GM12878 (cell line): ENCODE results near the gene FAM8A1. TPM values are rescaled to one million over a fixed set of nuclear protein-coding genes. Genes with fewer than 3 reads are reported as not detected.

ENCODE experiments used
- ATAC-seq: fragments of 200-7000 bp; cut with Tn5 transposase; 3 replicates; pipeline ENCODE4 v1.9.1; 2020; ENCODE audit warnings: mild to moderate bottlenecking, moderate library complexity
- BruUV-seq: library from RNA; stranded (reverse); fragments of 400-500 nt; replicated peaks from 2 replicates; lab custom pipeline; 2021; lab: Mats Ljungman, UMichigan
- CTCF ChIA-PET: fragments of 300-600 bp; sonication (Branson Sonifier 250); formaldehyde crosslinking; extraction: SDS; loops from one replicate; lab custom pipeline; 2021; ENCODE audit warnings: inconsistent platforms; lab: Yijun Ruan, JAX
- POLR2A ChIA-PET: fragments of 350-600 bp; formaldehyde crosslinking; extraction: SDS; loops from one replicate; lab custom pipeline; 2021; ENCODE audit warnings: inconsistent platforms; lab: Charles Lee
- RAD21 ChIA-PET: fragments of 300-600 bp; sonication (Branson Sonifier 250); formaldehyde crosslinking; loops from one replicate; lab custom pipeline; 2023; ENCODE audit warnings: antibody characterized with exemption; ENCODE audit not compliant: unreplicated experiment; lab: Charles Lee
- SMC1A ChIA-PET: fragments of 300-600 bp; sonication (Branson Sonifier 250); formaldehyde crosslinking; loops from one replicate; lab custom pipeline; 2023; ENCODE audit not compliant: unreplicated experiment, uncharacterized antibody; lab: Charles Lee
- DNase-seq: peaks from one replicate; pipeline ENCODE4 v3.0.0-alpha.2; 2011; ENCODE audit warnings: low read depth, low spot score
- FAIRE-seq: peaks from 3 replicates; lab custom pipeline; 2011; peaks lifted over from hg19 to GRCh38; lab: Jason Lieb, UNC
- H2AFZ ChIP-seq: 2 replicates; pipeline ENCODE4 v1.6.0; 2011; ENCODE audit warnings: low read depth, low read length, control low read depth; ENCODE audit not compliant: control insufficient read depth
- H3K27ac ChIP-seq: 2 replicates; pipeline ENCODE4 v1.5.1; 2011; ENCODE audit warnings: control low read depth; ENCODE audit not compliant: control insufficient read depth, insufficient read depth
- H3K27me3 ChIP-seq, 2 experiments: replicated peaks in 1 of 2; 2 replicates each; pipeline versions ENCODE4 v1.6.0 to v1.6.1; 2011; ENCODE audit warnings: low read length in 1 of 2; ENCODE audit not compliant: control insufficient read depth in 2 of 2, insufficient read depth in 2 of 2
- H3K36me3 ChIP-seq, 2 experiments: 2 replicates each; pipeline ENCODE4 v1.5.1; 2011; ENCODE audit warnings: low read length in 1 of 2; ENCODE audit not compliant: control insufficient read depth in 2 of 2, insufficient read depth in 2 of 2
- H3K4me1 ChIP-seq: 2 replicates; pipeline ENCODE4 v1.6.1; 2011; ENCODE audit warnings: mild to moderate bottlenecking, low read length, moderate library complexity, mixed read lengths; ENCODE audit not compliant: control insufficient read depth, insufficient read depth
- H3K4me2 ChIP-seq: 2 replicates; pipeline ENCODE4 v1.6.0; 2011; ENCODE audit warnings: control low read depth; ENCODE audit not compliant: control insufficient read depth, insufficient read depth
- H3K4me3 ChIP-seq: fragments of 200-600 bp; sonication (generic); 2 replicates; pipeline ENCODE4 v1.5.1; 2016
- H3K79me2 ChIP-seq: 2 replicates; pipeline ENCODE4 v1.6.0; 2011; ENCODE audit warnings: low read length; ENCODE audit not compliant: control insufficient read depth, insufficient read depth
- H3K9ac ChIP-seq: 2 replicates; pipeline ENCODE4 v1.8.0; 2011; ENCODE audit warnings: low read length, control low read depth, mixed read lengths; ENCODE audit not compliant: control insufficient read depth, insufficient read depth
- H3K9me3 ChIP-seq: replicated peaks from 3 replicates; pipeline ENCODE4 v1.5.1; 2011; ENCODE audit warnings: mild to moderate bottlenecking, low read length; ENCODE audit not compliant: control insufficient read depth, insufficient read depth
- H4K20me1 ChIP-seq: 2 replicates; pipeline ENCODE4 v1.6.0; 2011; ENCODE audit not compliant: control insufficient read depth, insufficient read depth
- ATF7 ChIP-seq: fragments of 450-650 bp; IDR thresholded peaks from 2 replicates; pipeline ENCODE4 v1.6.1; 2016; ENCODE audit warnings: low read depth, mild to moderate bottlenecking
- CREB1 ChIP-seq: IDR thresholded peaks from 2 replicates; pipeline ENCODE4 v1.6.1; 2012; ENCODE audit warnings: low read depth, mild to moderate bottlenecking, inconsistent platforms
- CREM ChIP-seq: IDR thresholded peaks from 2 replicates; pipeline ENCODE4 v1.6.1; 2014; ENCODE audit warnings: antibody characterized with exemption, low read depth
- CTCF ChIP-seq, 3 experiments: IDR thresholded peaks in 2 of 3; conservative IDR thresholded peaks in 1 of 3; 2 replicates each; pipeline ENCODE4 v1.5.1; 2011; ENCODE audit warnings: low read depth in 3 of 3, low read length in 3 of 3, mild to moderate bottlenecking in 3 of 3, control low read depth in 2 of 3, moderate library complexity in 2 of 3, inconsistent platforms in 1 of 3, mixed read lengths in 1 of 3; ENCODE audit not compliant: control insufficient read depth in 2 of 3, insufficient read depth in 1 of 3; ENCODE audit errors: extremely low read depth in 1 of 3
- ETV6 ChIP-seq, 2 experiments: fragments of 450-650 bp in 1 of 2; IDR thresholded peaks in 1 of 2; conservative IDR thresholded peaks in 1 of 2; 2 replicates each; pipeline ENCODE4 v1.6.1; 2014; ENCODE audit warnings: antibody characterized with exemption in 1 of 2, borderline replicate concordance in 1 of 2, low read depth in 1 of 2, mild to moderate bottlenecking in 1 of 2, moderate library complexity in 1 of 2
- MXI1 ChIP-seq: fragments of 150-350 bp; IDR thresholded peaks from 2 replicates; pipeline ENCODE4 v1.6.1; 2011; ENCODE audit warnings: low read depth, mild to moderate bottlenecking, inconsistent platforms, low read length, improper control_type of control experiment
- NFIC ChIP-seq: IDR thresholded peaks from 2 replicates; pipeline ENCODE4 v1.6.1; 2012; ENCODE audit warnings: low read depth, mild to moderate bottlenecking, inconsistent platforms, low read length, moderate library complexity
- NR2C2 ChIP-seq: IDR thresholded peaks from 2 replicates; pipeline ENCODE4 v1.6.1; 2011; ENCODE audit warnings: borderline replicate concordance, low read depth; ENCODE audit not compliant: control insufficient read depth, insufficient read length
- PML ChIP-seq: IDR thresholded peaks from 2 replicates; pipeline ENCODE4 v1.6.1; 2012; ENCODE audit warnings: low read length, inconsistent platforms
- RCOR1 ChIP-seq: conservative IDR thresholded peaks from 2 replicates; pipeline ENCODE4 v1.6.1; 2012; ENCODE audit warnings: low read depth, low read length, improper control_type of control experiment
- SIN3A ChIP-seq: IDR thresholded peaks from 2 replicates; pipeline ENCODE4 v1.6.1; 2012; ENCODE audit warnings: low read depth, low read length, improper control_type of control experiment
- SPI1 ChIP-seq: IDR thresholded peaks from 2 replicates; pipeline ENCODE4 v1.6.1; 2011; ENCODE audit warnings: low read depth, mild to moderate bottlenecking, low read length, moderate library complexity, borderline replicate concordance; ENCODE audit not compliant: insufficient read depth
- TCF7 ChIP-seq: IDR thresholded peaks from 2 replicates; pipeline ENCODE4 v1.6.1; 2014; ENCODE audit warnings: antibody characterized with exemption, borderline replicate concordance
- YY1 ChIP-seq: IDR thresholded peaks from 2 replicates; pipeline ENCODE4 v1.6.1; 2011; ENCODE audit warnings: low read depth, mild to moderate bottlenecking, low read length
- ZBTB40 ChIP-seq: fragments of 450-650 bp; IDR thresholded peaks from 2 replicates; pipeline ENCODE4 v1.6.1; 2016; ENCODE audit warnings: mild to moderate bottlenecking, moderate library complexity, borderline replicate concordance
- ZSCAN29 ChIP-seq: fragments of 450-650 bp; IDR thresholded peaks from 2 replicates; pipeline ENCODE4 v1.6.1; 2017; ENCODE audit warnings: mild to moderate bottlenecking, moderate library complexity
- WGBS: methylation state at CpG from one replicate; pipeline ENCODE4 v1.1.6; 2016; ENCODE audit warnings: low lambda C conversion rate; ENCODE audit not compliant: insufficient replicate concordance, insufficient coverage; ENCODE audit errors: missing lambda C conversion rate; 5-methylcytosine and 5-hydroxymethylcytosine counted together
- in situ Hi-C: fragments of 300-500 bp; cut with MboI; formaldehyde crosslinking; loops from 9 replicates; pipeline ENCODE4 v1.14.3; 2018; ENCODE audit warnings: mixed read lengths
- intact Hi-C: fragments of 100-400 bp; cut with micrococcal nuclease; formaldehyde crosslinking; loops from one replicate; pipeline ENCODE4 v1.14.2; 2022; ENCODE audit not compliant: unreplicated experiment
- polyA plus RNA-seq, 11 experiments: library from polyadenylated mRNA; depleted of rRNA in 4 of 11; unstranded in 6 of 11; stranded (reverse) in 5 of 11; fragments of >200 nt; fragmentation: Nextera tagmentation in 4 of 11; fragmentation: Illumina TruSeq in 1 of 11; extraction: Ambion mirVana in 4 of 11; extraction: Trizol in 1 of 11; gene quantifications; 1 replicate in 1 of 11; 2 replicates in 10 of 11; pipeline versions ENCODE4 v1.2.1 to v1.2.3, GENCODE V29; 2011 to 2016; ENCODE audit warnings: inconsistent platforms in 2 of 11, missing spikeins in 2 of 11, low read depth in 1 of 11
- total RNA-seq, 4 experiments: library from RNA; depleted of rRNA in 3 of 4; stranded (reverse); fragments of >200 nt in 3 of 4; fragmentation: Illumina TruSeq in 1 of 4; extraction: Trizol in 1 of 4; gene quantifications; 2 replicates each; pipeline versions ENCODE4 v1.2.1 to v1.2.3, GENCODE V29; 2013 to 2021

FAM8A1 gene
- total and polyA plus RNA-seq, 10 of the 15 experiments (the other 5 are each of a cell fraction or from before 2014, with no cell fraction given) = 1.4 to 7.4 (median 3.6) TPM

GRCh38 chr6:17610835-17611234, 10.7 kb downstream of the FAM8A1 start:
- in situ Hi-C loops (no loop called here), intact Hi-C loops (no loop called here)
- no TSS peak for BruUV-seq
- H4K20me1 ChIP-seq = no peaks in the 10 kb centered on the region
- RAD21 ChIA-PET = no interaction called here
- no peak overlapping the region for H2AFZ ChIP-seq
- H3K27ac ChIP-seq = no peak overlapping the region
- SMC1A ChIA-PET = interaction anchor here (1.1 to 3.2 kb wide), 2 partner anchors 9 to 20 kb away, joined by 3 to 12 read pairs; partner anchors contain the start of gene FAM8A1
- DNase-seq (no peak), FAIRE-seq (no peak), ATAC-seq (no peak)
- H3K79me2 ChIP-seq = no peaks in the 10 kb centered on the region
- H3K27me3 ChIP-seq = no peaks in the 10 kb centered on the region
- CTCF ChIA-PET = interaction anchor here (1.3 kb wide), 1 partner anchor 193 kb away, joined by 4 read pairs; no protein-coding TSS in a partner anchor
- no peak overlapping the region for H3K9ac ChIP-seq
- TF ChIP-seq ZBTB40 (no peak), MXI1 (no peak), ATF7 (no peak), PML (no peak), SPI1 (no peak), YY1 (no peak), CTCF (IDR thresholded peaks at IDR 0.05 in 2 of 3, conservative IDR thresholded peaks at IDR 0.05 in 1 of 3; ENCODE audit: control insufficient read depth in 2 of 3, extremely low read depth in 1 of 3, insufficient read depth in 1 of 3, low read depth in 3 of 3, low read length in 3 of 3) (no peak), CREM (no peak), RCOR1 (no peak), NFIC (no peak), CREB1 (no peak), ZSCAN29 (no peak), ETV6 (conservative IDR thresholded peaks at IDR 0.05 in 1 of 2, IDR thresholded peaks at IDR 0.05 in 1 of 2; ENCODE audit: borderline replicate concordance in 1 of 2, low read depth in 1 of 2) (no peak), TCF7 (no peak), NR2C2 (no peak), SIN3A (no peak)
- TF ChIP-seq, all 136 proteins: peak for 0
- POLR2A ChIA-PET = interaction anchor here (0.9 to 1.0 kb wide), 2 partner anchors 8 to 92 kb away, joined by 3 to 4 read pairs; no protein-coding TSS in a partner anchor
- no peak overlapping the region for H3K4me3 ChIP-seq
- no peaks in the 10 kb centered on the region for H3K9me3 ChIP-seq
- peaks cover 3 to 5% of the 10 kb centered on the region in 2 experiments; a peak in 3 of 4 replicates for H3K36me3 ChIP-seq
- 99% methylated on average over 3 of the region's 3 CpGs for WGBS
- H3K4me2 ChIP-seq = no peak overlapping the region
- no peaks in the 10 kb centered on the region for H3K4me1 ChIP-seq
